ENCODE data around the gene PAPOLB.
A peak's percentile ranks its signal among the peaks of the same experiment; 100 is the strongest.

Gene PAPOLB

GRCh38 chr7:4840079-4840501 lies 21.7 kb downstream of the PAPOLB start:
- DNase-seq = no peak

- no peak for DNase-seq
Observed at GRCh38 chr7:4838626-4839334, 23.1 kb downstream of the PAPOLB start.

GRCh38 chr7:4837803-4838625 lies 23.8 kb downstream of the PAPOLB start:
- DNase-seq = no peak

DNA sequence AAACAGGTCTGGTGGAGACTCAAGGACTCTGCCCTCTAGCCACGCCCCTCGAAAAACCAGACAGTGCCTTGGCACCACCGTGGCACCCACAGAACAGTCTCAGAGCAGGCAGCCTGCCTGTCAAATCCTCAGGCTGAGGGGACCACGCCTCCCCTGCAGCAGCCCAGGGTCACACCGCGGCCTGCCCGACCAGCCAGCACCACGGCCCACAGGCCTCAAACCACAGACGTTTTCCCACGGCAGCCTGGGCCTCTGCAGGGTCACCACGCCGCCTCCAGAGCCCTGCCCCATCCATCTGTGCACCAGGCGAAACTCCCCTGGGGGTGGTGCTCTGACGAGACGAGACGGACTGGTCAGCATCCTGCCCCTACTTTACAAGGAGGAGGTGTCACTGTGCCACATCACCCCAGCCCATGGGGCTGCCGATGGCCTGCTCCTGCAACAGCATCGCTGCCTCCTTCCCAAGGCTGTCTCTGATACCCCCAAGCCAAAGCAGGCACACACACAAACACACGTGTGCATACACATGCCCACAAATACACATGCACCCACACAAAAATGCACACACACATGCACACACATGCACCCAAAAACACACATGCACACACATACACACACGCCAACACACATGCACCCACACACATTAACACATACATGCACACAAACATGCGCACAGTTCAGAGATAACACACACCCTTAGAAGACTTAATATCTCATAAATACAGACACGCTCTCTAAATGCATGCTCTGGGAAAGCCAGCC lies 24.6 kb downstream of the PAPOLB start:
- no peak for DNase-seq

DNA sequence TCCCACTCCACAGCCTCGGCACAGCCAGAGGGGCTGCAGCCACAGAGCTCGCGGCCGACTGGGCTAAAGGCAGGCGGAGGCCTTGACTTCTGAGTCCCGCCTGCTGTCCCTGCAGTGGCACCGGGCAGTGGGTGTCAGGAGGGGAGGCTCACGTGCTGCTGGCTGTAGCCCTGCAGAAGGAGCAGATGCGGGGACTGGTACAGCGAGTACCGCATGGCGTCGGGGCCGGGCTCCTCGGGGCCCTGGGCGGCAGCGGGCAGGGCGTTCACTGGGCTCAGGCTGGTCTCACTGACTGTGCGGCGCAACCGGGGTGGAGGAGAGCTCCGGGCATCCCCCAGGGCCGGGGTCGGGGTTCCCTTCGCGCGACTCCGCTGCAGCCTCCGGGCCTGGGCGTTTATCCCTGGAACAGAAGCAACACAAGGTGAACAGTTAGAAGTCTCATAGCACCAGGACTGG lies 25.6 kb downstream of the PAPOLB start:
- no peak for DNase-seq

DNA sequence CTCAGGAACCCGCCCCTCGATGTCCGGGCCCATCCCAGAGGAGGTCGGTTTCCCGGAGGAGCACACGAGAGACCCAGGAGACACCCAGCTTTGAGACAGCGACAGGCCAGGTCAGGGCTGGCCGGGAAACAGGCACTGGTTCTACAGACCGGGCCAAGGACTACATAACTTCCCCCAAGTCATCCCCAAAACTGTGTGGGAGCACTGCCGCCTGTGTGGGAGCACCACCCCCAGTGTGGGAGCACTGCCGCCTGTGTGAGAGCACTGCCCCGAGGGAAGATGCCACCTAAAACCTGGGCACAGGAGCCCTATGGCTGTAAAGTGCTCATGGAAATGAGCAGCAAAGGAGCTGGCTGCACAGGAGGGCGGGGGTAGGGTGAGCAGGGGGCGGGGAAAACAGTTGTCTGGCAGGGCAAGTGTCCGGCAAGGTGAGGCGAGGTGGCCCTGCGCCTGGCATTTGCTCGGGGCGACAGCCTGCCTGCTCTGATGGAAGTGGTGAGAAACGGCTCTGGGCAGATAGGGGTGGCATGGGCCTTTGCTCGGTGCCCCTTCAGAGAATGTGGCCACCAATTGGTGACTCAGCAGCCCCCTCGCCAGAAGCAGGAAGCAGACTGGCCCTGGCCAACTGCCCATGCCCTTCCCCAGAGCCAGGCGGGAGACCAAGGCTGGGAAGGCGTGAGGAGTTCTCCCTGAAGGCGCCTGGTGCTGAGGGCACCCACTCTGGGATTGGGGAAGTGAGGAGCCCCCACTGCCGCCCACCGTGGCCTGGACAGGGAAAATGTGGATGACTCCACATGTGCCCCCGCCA lies 26.2 kb downstream of the PAPOLB start:
- DNase-seq = no peak

- DNase-seq = no peak
Observed at GRCh38 chr7:4834601-4835397, 27.0 kb downstream of the PAPOLB start.

DNA sequence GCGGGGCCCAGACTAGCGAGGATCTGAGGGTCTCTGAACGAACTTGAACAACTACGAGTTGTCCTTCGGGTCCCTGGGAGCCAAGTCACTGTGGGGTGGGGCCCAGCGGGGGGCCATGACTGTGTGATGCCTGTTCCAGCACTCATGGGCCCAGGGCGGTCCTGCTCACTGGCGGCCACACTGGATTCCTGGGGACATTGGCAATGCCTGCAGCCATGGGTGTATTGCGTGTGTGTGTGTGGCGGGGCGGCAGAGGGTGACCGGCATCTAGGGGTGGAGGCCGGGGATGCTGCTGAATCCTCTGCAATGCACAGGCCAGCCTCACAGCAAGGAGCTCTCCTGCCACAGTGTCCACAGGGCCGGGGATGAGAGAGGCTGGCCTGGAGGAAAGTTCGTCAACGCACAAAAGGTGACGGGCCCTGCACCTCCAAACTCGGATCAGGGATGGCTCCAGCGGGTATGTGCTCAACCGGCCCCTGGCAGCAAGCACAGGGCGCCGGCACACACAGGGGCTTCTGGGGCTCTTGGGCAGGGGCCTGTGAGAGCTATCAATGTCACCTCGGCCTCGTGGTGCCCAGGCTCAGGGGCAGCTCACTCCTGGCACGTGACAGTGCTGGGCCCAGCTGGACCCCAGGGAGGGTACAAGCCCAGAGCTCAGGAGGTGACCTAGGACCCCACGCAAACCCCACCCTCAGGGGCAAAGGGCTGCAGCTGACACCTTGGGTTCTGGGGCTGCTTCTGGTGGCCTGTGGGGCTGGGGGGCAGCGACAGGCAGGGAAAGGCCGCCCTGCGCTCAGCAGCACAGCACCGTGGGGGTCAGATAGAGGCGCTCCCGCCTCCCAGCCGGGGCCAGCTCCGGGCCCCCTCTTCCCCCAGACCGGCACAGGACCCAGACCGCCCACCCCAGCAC lies 27.9 kb downstream of the PAPOLB start:
- no peak for DNase-seq

DNA sequence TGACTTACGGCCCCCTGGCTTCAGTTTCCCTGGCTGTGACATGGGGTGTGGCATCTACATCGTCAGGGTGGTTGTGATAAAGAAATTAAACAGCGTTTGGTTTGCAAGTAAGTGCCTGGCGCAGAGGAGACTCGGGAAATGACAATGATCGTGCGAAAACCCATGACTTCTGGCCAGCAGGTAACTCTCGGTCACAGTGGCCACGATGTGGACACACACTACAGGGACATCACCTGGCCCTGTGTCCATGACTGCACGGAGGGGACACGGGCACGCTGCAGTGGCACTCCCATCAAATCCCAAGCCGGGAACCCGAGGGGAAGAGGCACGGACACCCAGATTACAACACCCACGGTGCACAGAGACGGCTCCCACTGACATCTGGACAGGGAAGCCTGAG lies 28.7 kb downstream of the PAPOLB start:
- DNase-seq = no peak

DNA sequence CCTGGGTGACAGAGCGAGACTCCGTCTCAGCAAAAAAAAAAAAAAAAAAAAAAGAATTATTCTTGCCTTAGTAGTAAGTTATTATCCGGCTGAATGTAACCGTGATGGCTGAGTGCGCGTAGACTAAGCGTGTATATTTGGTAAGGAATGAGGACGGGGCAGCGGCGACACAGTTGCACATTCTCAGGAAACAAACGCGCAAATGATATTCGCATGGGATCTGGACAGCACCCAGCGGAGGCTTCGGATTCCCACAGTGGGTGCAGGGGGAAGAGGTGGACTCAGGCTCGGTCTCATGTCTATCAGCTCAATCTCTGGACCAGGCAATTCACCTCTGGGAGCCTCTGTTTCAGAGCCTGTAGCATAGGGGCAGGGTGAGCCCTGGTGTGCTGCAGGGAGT lies 29.1 kb downstream of the PAPOLB start:
- no peak for DNase-seq

DNA sequence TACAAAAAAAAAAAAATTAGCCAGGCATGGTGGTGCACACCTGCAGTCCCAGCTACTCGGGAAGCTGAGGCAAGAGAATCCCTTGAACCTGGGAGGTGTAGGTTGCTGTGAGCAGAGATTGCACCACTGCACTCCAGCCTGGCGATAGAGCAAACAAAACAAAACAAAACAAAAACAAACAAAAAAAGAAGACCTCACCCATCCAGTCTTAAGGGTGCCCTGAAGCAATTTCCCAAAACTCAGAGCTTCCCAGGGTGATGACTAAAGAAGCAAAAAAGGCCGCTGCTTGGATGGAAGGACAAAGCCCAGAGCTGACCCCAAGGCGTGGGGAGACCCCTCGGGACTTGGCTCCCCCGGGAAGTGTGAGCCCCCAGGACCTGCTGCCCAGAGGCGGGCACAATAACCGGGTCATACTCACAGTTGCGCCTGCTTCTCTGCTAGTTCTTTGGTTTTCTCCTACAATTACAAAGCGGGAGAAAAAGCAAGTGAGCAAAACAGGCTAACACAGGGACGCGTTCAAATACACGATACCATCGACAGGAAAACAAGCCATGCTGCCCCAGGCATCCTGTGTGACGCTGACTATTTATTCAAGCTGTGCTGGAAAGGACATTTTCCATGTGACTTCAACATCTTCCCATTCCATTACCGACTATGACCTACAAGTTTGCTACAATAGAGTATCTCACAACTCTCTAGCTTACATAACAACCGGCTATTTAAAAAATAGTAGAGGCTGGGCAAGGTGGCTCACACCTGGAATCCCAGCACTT lies 29.9 kb downstream of the PAPOLB start:
- DNase-seq = no peak

DNA sequence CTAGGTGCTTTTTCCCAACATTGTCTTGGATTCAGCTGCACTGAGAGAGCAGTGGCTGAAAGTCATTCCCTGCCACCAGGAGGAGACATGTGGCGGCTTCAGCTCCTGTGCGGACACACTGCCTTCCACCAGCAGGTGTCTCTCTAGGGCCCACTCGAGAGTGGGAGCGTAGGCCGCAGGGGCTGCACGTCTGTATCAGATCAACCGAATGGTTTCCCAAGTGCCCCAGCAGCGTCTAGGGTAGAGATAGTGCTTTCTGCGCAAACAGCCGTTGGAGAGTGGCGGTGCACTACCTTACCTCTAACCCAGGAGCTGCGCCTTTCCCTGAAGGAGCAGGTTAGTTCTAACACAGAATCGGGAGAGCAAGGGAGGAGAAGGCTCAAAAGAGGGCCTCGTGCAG lies 31.7 kb downstream of the PAPOLB start:
- peak; percentile 71 for DNase-seq

DNA sequence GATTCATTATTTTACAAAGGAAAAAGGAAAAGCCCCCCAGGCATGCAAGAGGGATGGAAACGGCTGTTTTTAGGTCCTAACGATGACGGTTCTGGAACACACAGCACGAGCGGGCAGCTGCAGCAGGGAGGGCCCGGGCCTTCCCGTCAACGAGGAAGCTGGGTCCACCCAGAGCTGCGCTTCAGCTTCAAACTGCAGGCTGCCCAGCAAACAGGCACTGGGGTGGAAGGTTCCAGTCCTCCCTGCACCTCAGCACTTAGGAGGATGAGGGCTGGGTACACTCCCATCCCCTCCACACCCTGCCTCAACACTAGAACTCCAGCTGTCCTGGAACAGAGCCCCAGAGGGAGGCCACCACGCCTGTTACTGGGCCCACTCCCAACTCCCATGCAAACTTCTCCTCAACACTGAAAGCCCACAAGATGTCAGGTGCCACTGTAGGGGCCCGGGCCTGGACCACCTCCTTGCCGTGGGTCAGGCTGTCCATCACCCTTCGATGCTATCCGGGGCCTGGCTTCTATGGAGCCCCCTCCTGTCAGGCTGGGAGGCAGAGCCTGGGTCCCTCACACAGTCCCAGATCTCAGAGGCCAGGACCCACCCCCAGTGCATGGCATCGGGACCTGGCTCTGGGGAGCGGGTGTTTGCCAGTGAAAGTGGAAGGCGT lies 33.0 kb downstream of the PAPOLB start:
- DNase-seq = no peak

- DNase-seq = no peak
Observed at GRCh38 chr7:4825081-4825480, 36.7 kb downstream of the PAPOLB start.

- DNase-seq = no peak
Observed at GRCh38 chr7:4824120-4824775, 37.6 kb downstream of the PAPOLB start.

DNA sequence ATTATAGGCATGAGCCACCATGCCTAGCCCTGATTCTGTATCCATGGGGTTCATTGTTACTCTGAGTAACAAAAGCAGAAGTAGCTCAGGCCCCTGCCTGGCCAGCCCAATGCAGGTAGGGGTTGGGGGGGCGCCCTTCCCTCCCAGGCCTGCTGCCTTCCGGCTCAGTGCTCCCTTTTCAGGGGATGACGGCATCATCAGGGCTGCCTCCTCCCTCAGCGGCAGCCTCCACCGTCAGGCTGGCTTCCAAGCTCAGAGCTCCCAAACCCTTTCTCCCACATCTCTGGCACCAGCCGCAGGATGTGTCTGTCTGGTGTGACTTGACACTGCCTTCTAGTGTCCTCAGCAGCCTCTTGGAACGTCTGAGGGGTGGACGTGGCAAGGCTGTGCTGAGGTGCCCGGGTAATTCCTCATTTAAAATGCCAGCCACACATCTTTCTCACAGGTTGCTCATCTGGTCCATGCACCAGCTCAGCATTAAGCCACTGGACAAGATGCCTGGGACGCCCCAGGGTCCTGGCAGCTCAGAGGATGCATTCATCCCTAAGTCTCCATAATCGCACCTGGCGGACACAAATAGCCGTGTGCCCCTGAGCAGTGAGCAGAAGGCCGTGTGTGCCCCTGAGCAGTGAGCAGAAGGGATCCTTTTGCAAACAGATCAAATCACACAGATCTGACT lies 38.2 kb downstream of the PAPOLB start:
- no peak for DNase-seq

GRCh38 chr7:4822677-4823076 lies 39.2 kb downstream of the PAPOLB start:
- no peak for DNase-seq

- no peak for DNase-seq
Observed at GRCh38 chr7:4820967-4821471, 40.8 kb downstream of the PAPOLB start.
